HEK293 (cell line): ENCODE results near the gene HS6ST3.
A peak's percentile ranks its signal among the peaks of the same experiment; 100 is the strongest.

ENCODE experiments used
- CTCF ChIA-PET: fragments of 350-600 bp; formaldehyde crosslinking; extraction: SDS; loops from one replicate; lab custom pipeline; 2021; ENCODE audit warnings: antibody characterized with exemption; lab: Yijun Ruan, JAX
- POLR2A ChIA-PET: fragments of 300-600 bp; formaldehyde crosslinking; extraction: SDS; loops from one replicate; lab custom pipeline; 2020; ENCODE audit warnings: antibody characterized with exemption, inconsistent platforms; lab: Yijun Ruan, JAX
- H3K27ac ChIP-seq: fragments of 200-500 bp; sonication (Bioruptor generic); 2 replicates; pipeline ENCODE4 v1.5.1; 2014; ENCODE audit warnings: low read depth, low read length, control low read depth, inconsistent platforms; ENCODE audit errors: extremely low read depth
- H3K36me3 ChIP-seq, 2 experiments: fragments of 200-500 bp in 1 of 2; sonication (Bioruptor generic) in 1 of 2; 1 replicate in 1 of 2; 2 replicates in 1 of 2; pipeline ENCODE4 v1.5.1; 2014 to 2017; ENCODE audit warnings: inconsistent platforms in 2 of 2, low read length in 2 of 2; ENCODE audit not compliant: control insufficient read depth in 2 of 2, insufficient read depth in 1 of 2
- H3K4me1 ChIP-seq: fragments of 200-500 bp; sonication (Bioruptor generic); 2 replicates; pipeline ENCODE4 v1.5.1; 2014; ENCODE audit warnings: mild to moderate bottlenecking, low read length, inconsistent platforms; ENCODE audit not compliant: control insufficient read depth, insufficient read depth
- H3K4me3 ChIP-seq: 2 replicates; pipeline ENCODE4 v1.5.1; 2011; ENCODE audit warnings: low read depth, mild to moderate bottlenecking, control low read depth, low read length, moderate library complexity
- H3K9me3 ChIP-seq: fragments of 200-500 bp; sonication (Bioruptor generic); 2 replicates; pipeline ENCODE4 v1.5.1; 2014; ENCODE audit warnings: low read depth, low read length, inconsistent platforms; ENCODE audit not compliant: control insufficient read depth, insufficient read depth
- BCL11A ChIP-seq: fragments of 450-650 bp; formaldehyde crosslinking; IDR thresholded peaks from 2 replicates; pipeline ENCODE4 v1.5.1; 2016; ENCODE audit warnings: low read depth, missing biosample characterization, missing genetic modification characterization
- EGR2 ChIP-seq: fragments of 450-650 bp; formaldehyde crosslinking; IDR thresholded peaks from 2 replicates; pipeline ENCODE4 v1.5.1; 2016; ENCODE audit warnings: low read depth, missing biosample characterization, missing genetic modification characterization
- GLI2 ChIP-seq: fragments of 450-650 bp; formaldehyde crosslinking; IDR thresholded peaks from 2 replicates; pipeline ENCODE4; 2017; ENCODE audit warnings: missing biosample characterization, missing genetic modification characterization, low read depth, borderline replicate concordance
- GLIS2 ChIP-seq: fragments of 450-650 bp; formaldehyde crosslinking; IDR thresholded peaks from 2 replicates; pipeline ENCODE4 v1.5.1; 2016; ENCODE audit warnings: missing biosample characterization, missing genetic modification characterization
- REPIN1 ChIP-seq: fragments of 450-650 bp; formaldehyde crosslinking; IDR thresholded peaks from 2 replicates; pipeline ENCODE4 v1.5.1; 2017; ENCODE audit warnings: missing biosample characterization, missing genetic modification characterization, low read depth
- YY2 ChIP-seq: fragments of 450-650 bp; formaldehyde crosslinking; IDR thresholded peaks from 2 replicates; pipeline ENCODE4 v1.5.1; 2016; ENCODE audit warnings: missing biosample characterization, missing genetic modification characterization
- ZNF146 ChIP-seq: fragments of 450-650 bp; formaldehyde crosslinking; IDR thresholded peaks from 2 replicates; pipeline ENCODE4 v1.5.1; 2016; ENCODE audit warnings: missing biosample characterization, missing genetic modification characterization
- ZNF18 ChIP-seq: fragments of 450-650 bp; formaldehyde crosslinking; IDR thresholded peaks from 2 replicates; pipeline ENCODE4 v1.5.1; 2016; ENCODE audit warnings: missing biosample characterization, missing genetic modification characterization
- ZNF221 ChIP-seq: fragments of 450-650 bp; formaldehyde crosslinking; IDR thresholded peaks from 2 replicates; pipeline ENCODE4 v1.5.1; 2017; ENCODE audit warnings: missing biosample characterization, missing genetic modification characterization, borderline replicate concordance
- ZNF24 ChIP-seq: fragments of 450-650 bp; formaldehyde crosslinking; IDR thresholded peaks from 2 replicates; pipeline ENCODE4 v1.5.1; 2016; ENCODE audit warnings: missing biosample characterization, missing genetic modification characterization
- ZNF248 ChIP-seq: fragments of 450-650 bp; formaldehyde crosslinking; IDR thresholded peaks from 2 replicates; pipeline ENCODE4 v1.5.1; 2017; ENCODE audit warnings: missing biosample characterization, missing genetic modification characterization
- ZNF341 ChIP-seq: fragments of 450-650 bp; formaldehyde crosslinking; IDR thresholded peaks from 2 replicates; pipeline ENCODE4; 2016; ENCODE audit warnings: low read depth, missing biosample characterization, missing genetic modification characterization
- ZNF37A ChIP-seq: fragments of 450-650 bp; IDR thresholded peaks from 2 replicates; pipeline ENCODE4 v1.5.1; 2018; ENCODE audit warnings: missing biosample characterization, missing genetic modification characterization
- ZNF394 ChIP-seq: fragments of 450-650 bp; formaldehyde crosslinking; IDR thresholded peaks from 2 replicates; pipeline ENCODE4 v1.5.1; 2016; ENCODE audit warnings: missing biosample characterization, missing genetic modification characterization, mild to moderate bottlenecking, moderate library complexity, borderline replicate concordance
- ZNF510 ChIP-seq: fragments of 450-650 bp; formaldehyde crosslinking; IDR thresholded peaks from 2 replicates; pipeline ENCODE4 v1.5.1; 2018; ENCODE audit warnings: mild to moderate bottlenecking, missing genetic modification characterization, missing biosample characterization; ENCODE audit not compliant: insufficient replicate concordance
- ZNF513 ChIP-seq: fragments of 450-650 bp; IDR thresholded peaks from 2 replicates; pipeline ENCODE4 v1.5.1; 2018; ENCODE audit warnings: missing biosample characterization, missing genetic modification characterization
- ZNF558 ChIP-seq: fragments of 450-650 bp; formaldehyde crosslinking; IDR thresholded peaks from 2 replicates; pipeline ENCODE4 v1.5.1; 2016; ENCODE audit warnings: missing biosample characterization, missing genetic modification characterization
- ZNF561 ChIP-seq: fragments of 450-650 bp; IDR thresholded peaks from 2 replicates; pipeline ENCODE4 v1.5.1; 2018; ENCODE audit warnings: missing biosample characterization, missing genetic modification characterization, borderline replicate concordance
- ZNF624 ChIP-seq: fragments of 450-650 bp; formaldehyde crosslinking; IDR thresholded peaks from 2 replicates; pipeline ENCODE4 v1.5.1; 2017; ENCODE audit warnings: missing biosample characterization, missing genetic modification characterization
- ZNF677 ChIP-seq: fragments of 450-650 bp; IDR thresholded peaks from 2 replicates; pipeline ENCODE4 v1.5.0; 2018; ENCODE audit warnings: missing biosample characterization, mild to moderate bottlenecking, missing genetic modification characterization, moderate library complexity
- ZNF785 ChIP-seq: fragments of 450-650 bp; formaldehyde crosslinking; IDR thresholded peaks from 2 replicates; pipeline ENCODE4 v1.5.1; 2016; ENCODE audit warnings: missing biosample characterization, missing genetic modification characterization
- TF ChIP-seq, protein P1 (sequence below): fragments of 450-650 bp; formaldehyde crosslinking; IDR thresholded peaks from 2 replicates; pipeline ENCODE4 v1.5.1; 2017; ENCODE audit warnings: missing biosample characterization, mild to moderate bottlenecking, missing genetic modification characterization, moderate library complexity
- TF ChIP-seq, protein P2 (sequence below): sonication (generic); formaldehyde crosslinking; IDR thresholded peaks from 2 replicates; pipeline ENCODE4 v1.8.1; 2022; ENCODE audit warnings: mild to moderate bottlenecking, moderate library complexity, missing genetic modification reagents
- TF ChIP-seq, protein P3 (sequence below): fragments of 450-650 bp; formaldehyde crosslinking; IDR thresholded peaks from 2 replicates; pipeline ENCODE4 v1.5.1; 2016; ENCODE audit warnings: missing biosample characterization, missing genetic modification characterization

Gene HS6ST3

DNA sequence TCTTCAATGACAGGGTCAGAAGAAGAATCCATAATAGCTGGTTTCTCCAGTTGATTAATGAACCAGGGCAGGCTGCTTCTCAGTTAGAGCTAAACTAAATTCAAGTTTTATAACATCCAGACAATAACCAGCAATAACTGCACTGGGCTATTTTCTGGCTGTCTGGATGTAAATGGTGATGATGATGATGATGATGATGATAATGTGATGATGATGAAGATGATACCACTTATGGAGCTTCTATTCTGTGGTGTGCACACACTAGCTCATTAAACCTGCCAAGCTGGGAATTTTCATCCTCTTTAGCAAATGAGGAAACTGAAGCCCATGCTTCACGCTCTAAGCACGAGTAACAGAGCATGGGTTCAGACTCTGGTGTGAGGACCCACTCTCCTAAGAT lies 772.2 kb downstream of the HS6ST3 start:
- no peaks in the 10 kb centered on the region for H3K36me3 ChIP-seq
- peak; percentile 58; the same call in 1 of the 2 replicates for TF ChIP-seq ZNF513 (tag by site-specific recombination)
- TF ChIP-seq ZNF18 (tag by site-specific recombination), result no peak
- no peak overlapping the region for H3K27ac ChIP-seq
- POLR2A ChIA-PET, result no interaction called here
- no peaks in the 10 kb centered on the region for H3K9me3 ChIP-seq
- CTCF ChIA-PET, result no interaction called here
- no peak overlapping the region for H3K4me3 ChIP-seq
- H3K4me1 ChIP-seq, result no peaks in the 10 kb centered on the region

- Histone ChIP-seq H3K9me3 (no peaks in the 10 kb centered on the region), H3K4me3 (no peak overlapping the region), H3K4me1 (no peaks in the 10 kb centered on the region), H3K27ac (no peak overlapping the region), H3K36me3 (no peaks in the 10 kb centered on the region)
- CTCF ChIA-PET, result no interaction called here
- TF ChIP-seq ZNF146 (tag by site-specific recombination) (no peak), GLIS2 (tag by site-specific recombination) (no peak), ZNF24 (tag by site-specific recombination) (no peak), ZNF785 (no peak), ZNF221 (tag by site-specific recombination) (no peak), YY2 (tag by site-specific recombination) (no peak), ZNF510 (no peak)
- POLR2A ChIA-PET, result no interaction called here
Measured at GRCh38 chr13:96862999-96863398, 773.1 kb downstream of the HS6ST3 start.

DNA sequence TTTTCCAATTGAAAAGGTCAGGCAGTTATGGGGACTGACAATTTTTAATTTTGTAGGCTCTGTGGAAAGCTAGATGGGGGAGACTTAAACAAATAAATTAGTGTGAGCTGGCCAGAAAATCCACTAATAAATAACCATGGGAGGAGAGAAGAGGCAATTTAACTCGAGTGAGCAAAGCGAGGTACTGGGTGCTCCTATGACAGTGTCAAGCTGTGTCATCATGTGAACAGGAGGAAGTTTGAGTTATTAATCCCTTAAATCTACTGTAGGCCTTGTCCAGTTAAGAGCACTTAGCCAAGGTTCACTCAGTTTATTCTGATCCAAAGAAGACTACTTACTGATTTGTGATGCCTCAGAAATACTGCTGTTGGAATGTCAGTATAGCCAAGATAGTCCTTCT lies 781.6 kb downstream of the HS6ST3 start:
- no peaks in the 10 kb centered on the region for H3K4me1 ChIP-seq
- TF ChIP-seq GLI2 (tag by site-specific recombination) (no peak), ZNF394 (tag by site-specific recombination) (no peak), ZNF248 (tag by site-specific recombination) (no peak), ZNF677 (no peak), ZNF624 (tag by site-specific recombination) (no peak), ZNF558 (no peak), ZNF561 (no peak), BCL11A (tag by site-specific recombination) (no peak), REPIN1 (tag by site-specific recombination) (no peak), ZNF37A (tag by site-specific recombination) (no peak), EGR2 (tag by site-specific recombination) (no peak), ZNF341 (tag by site-specific recombination) (no peak)
- TF ChIP-seq, protein P1, sequence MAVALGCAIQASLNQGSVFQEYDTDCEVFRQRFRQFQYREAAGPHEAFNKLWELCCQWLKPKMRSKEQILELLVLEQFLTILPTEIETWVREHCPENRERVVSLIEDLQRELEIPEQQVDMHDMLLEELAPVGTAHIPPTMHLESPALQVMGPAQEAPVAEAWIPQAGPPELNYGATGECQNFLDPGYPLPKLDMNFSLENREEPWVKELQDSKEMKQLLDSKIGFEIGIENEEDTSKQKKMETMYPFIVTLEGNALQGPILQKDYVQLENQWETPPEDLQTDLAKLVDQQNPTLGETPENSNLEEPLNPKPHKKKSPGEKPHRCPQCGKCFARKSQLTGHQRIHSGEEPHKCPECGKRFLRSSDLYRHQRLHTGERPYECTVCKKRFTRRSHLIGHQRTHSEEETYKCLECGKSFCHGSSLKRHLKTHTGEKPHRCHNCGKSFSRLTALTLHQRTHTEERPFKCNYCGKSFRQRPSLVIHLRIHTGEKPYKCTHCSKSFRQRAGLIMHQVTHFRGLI (tag by site-specific recombination), result no peak
- TF ChIP-seq, protein P2, sequence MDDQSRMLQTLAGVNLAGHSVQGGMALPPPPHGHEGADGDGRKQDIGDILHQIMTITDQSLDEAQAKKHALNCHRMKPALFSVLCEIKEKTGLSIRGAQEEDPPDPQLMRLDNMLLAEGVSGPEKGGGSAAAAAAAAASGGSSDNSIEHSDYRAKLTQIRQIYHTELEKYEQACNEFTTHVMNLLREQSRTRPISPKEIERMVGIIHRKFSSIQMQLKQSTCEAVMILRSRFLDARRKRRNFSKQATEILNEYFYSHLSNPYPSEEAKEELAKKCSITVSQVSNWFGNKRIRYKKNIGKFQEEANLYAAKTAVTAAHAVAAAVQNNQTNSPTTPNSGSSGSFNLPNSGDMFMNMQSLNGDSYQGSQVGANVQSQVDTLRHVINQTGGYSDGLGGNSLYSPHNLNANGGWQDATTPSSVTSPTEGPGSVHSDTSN (CRISPR knock-in tag), result no peak
- TF ChIP-seq, protein P3, sequence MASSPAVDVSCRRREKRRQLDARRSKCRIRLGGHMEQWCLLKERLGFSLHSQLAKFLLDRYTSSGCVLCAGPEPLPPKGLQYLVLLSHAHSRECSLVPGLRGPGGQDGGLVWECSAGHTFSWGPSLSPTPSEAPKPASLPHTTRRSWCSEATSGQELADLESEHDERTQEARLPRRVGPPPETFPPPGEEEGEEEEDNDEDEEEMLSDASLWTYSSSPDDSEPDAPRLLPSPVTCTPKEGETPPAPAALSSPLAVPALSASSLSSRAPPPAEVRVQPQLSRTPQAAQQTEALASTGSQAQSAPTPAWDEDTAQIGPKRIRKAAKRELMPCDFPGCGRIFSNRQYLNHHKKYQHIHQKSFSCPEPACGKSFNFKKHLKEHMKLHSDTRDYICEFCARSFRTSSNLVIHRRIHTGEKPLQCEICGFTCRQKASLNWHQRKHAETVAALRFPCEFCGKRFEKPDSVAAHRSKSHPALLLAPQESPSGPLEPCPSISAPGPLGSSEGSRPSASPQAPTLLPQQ, result no peak
- H3K27ac ChIP-seq, result no peak overlapping the region
- ChIA-PET CTCF (interaction anchor here (0.6 kb wide), 1 partner anchor 711 kb away, joined by 3 read pairs; no protein-coding TSS in a partner anchor), POLR2A (no interaction called here)
- H3K36me3 ChIP-seq, result no peaks in the 10 kb centered on the region
- H3K4me3 ChIP-seq, result no peak overlapping the region
- H3K9me3 ChIP-seq, result no peaks in the 10 kb centered on the region
